Epithelial cell of esophagus (primary cell): ENCODE measurements around the gene PLK3.

Experiments used
- DNase-seq: peaks from one replicate; pipeline ENCODE4 v3.0.0; 2010; ENCODE audit warnings: low read depth
- H3K4me3 ChIP-seq: 2 replicates; pipeline ENCODE4 v1.5.1; 2011; ENCODE audit warnings: mild to moderate bottlenecking, low read length, control low read depth
- TF ChIP-seq, protein P1 (sequence below): IDR thresholded peaks from 2 replicates; pipeline ENCODE4 v1.5.1; 2011; ENCODE audit warnings: low read depth, mild to moderate bottlenecking, low read length, control low read depth, inconsistent platforms; ENCODE audit not compliant: insufficient read depth; ENCODE audit errors: missing control alignments

PLK3 gene

DNA sequence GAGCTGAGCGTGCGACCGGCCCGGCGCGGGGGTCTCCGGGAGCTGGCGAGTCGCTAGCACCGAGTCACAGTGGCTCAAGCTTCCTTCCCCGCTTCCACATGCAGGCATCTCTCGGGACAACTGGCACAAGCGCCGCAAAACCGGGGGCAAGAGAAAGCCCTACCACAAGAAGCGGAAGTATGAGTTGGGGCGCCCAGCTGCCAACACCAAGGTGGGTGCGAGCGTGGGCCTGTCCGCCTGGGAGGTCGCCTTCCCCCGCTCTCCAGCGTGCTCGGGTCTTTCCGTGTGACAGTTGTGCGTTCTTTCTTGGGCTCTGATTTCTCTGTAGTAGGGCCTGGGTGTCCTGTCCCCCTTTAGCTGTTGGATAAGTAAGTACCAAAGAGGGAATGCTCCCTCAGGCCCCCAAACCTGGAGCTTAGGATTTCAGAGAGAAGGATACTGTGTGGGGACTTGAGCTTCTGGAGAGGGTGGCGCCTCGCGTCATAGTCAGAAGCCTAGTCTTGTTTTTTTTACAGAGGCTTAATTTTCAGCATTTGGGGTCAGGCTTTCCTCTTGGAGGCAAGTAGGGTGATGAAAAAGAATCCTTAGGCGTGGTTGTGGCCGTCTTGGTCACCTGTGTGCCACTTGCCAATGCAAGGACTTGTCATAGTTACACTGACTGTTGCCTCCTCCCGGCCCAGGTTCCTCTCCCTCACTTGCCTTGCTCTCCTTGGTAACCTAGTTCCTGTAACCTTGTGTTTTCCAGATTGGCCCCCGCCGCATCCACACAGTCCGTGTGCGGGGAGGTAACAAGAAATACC is 24.0 kb upstream of the PLK3 start:
- H3K4me3 ChIP-seq: peak overlapping the region; percentile 98
- TF ChIP-seq, protein P1, sequence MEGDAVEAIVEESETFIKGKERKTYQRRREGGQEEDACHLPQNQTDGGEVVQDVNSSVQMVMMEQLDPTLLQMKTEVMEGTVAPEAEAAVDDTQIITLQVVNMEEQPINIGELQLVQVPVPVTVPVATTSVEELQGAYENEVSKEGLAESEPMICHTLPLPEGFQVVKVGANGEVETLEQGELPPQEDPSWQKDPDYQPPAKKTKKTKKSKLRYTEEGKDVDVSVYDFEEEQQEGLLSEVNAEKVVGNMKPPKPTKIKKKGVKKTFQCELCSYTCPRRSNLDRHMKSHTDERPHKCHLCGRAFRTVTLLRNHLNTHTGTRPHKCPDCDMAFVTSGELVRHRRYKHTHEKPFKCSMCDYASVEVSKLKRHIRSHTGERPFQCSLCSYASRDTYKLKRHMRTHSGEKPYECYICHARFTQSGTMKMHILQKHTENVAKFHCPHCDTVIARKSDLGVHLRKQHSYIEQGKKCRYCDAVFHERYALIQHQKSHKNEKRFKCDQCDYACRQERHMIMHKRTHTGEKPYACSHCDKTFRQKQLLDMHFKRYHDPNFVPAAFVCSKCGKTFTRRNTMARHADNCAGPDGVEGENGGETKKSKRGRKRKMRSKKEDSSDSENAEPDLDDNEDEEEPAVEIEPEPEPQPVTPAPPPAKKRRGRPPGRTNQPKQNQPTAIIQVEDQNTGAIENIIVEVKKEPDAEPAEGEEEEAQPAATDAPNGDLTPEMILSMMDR: no peak
- DNase-seq: peak; percentile 30

DNA sequence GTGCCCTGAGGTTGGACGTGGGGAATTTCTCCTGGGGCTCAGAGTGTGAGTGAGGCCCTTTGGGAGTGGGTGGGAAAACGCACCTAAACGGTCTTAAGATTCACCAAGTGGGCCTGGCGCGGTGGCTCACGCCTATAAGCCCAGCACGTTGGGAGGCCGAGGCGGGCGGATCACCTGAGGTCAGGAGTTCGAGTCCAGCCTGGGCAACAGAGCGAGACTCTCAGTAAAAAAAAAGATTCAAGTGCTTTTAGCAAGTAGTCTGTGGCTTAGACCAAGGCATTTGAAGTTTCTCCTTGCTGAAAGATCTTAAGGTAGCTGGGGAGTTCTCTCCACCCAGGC is 23.5 kb upstream of the PLK3 start:
- peak overlapping the region; percentile 98 for H3K4me3 ChIP-seq
- no peak for DNase-seq
- TF ChIP-seq, protein P1: no peak

DNA sequence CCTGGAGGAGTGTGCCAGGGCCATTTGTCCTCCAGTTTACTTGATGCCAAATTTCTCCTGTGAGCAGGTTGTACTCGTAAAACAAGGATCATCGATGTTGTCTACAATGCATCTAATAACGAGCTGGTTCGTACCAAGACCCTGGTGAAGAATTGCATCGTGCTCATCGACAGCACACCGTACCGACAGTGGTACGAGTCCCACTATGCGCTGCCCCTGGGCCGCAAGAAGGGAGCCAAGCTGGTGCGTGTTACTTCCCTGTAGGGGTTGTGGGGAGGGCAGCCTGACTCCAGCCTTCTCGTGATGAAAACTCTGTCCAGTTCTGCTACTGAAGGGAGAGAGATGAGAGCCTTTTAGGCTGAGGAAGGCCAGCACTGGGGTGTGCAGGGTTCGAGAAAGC is 22.6 kb upstream of the PLK3 start:
- peak overlapping the region; percentile 98 for H3K4me3 ChIP-seq
- DNase-seq: no peak
- TF ChIP-seq, protein P1: no peak

- TF ChIP-seq, protein P1: no peak
- no peak for DNase-seq
Measured at GRCh38 chr1:44777969-44778635, 22.1 kb upstream of the PLK3 start.

DNA sequence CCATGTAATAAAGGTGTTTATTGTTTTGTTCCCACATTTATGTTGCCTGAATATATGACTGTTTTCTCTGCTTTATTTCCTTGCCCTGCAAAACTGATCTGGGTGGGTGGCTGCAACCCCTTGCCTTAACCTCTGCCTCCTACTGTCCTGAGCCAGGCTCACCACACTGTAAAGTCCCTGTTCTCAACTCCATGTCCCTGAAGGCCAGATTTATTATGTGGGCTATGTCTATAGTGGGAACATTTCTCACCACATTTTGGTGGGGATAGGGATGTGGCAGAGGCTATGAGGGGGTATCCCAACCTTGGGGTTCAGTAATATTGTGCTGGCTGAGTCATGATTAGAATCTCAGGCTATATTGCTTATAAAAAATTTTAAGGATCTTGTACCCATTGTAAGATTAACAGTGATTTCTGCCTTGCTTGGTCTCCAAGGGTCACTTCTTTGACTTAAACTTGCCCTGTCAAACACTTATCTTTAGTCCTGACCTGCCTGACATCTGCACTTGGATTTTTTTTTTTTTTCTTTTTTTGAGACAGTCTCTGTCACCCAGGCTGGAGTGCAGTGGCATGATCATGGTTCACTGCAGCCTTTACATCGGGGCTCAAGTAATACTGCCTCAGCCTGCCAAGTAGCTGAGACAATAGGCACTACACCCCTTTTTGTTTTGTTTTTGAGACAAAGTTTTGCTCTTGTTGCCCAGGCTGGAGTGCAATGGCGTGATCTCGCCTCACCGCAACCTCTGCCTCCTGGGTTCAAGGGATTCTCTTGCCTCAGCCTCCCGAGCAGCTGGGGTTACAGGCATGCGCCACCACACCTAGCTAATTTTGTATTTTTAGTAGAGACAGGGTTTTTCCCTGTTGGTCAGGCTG is 21.2 kb upstream of the PLK3 start:
- TF ChIP-seq, protein P1: no peak
- H3K4me3 ChIP-seq: no peak overlapping the region
- no peak for DNase-seq

More at GRCh38 chr1:44777969-44778635, 22.1 kb upstream of the PLK3 start:
- H3K4me3 ChIP-seq: no peak overlapping the region

- TF ChIP-seq, protein P1: no peak
- no peak overlapping the region for H3K4me3 ChIP-seq
Measured at GRCh38 chr1:44780583-44781121, 19.5 kb upstream of the PLK3 start.

More at GRCh38 chr1:44780583-44781121, 19.5 kb upstream of the PLK3 start:
- DNase-seq: no peak
